K562 (cell line): ENCODE data around the gene BGN. TPM values are rescaled to one million over a fixed set of nuclear protein-coding genes. Genes with fewer than 3 reads are reported as not detected.

Experiments
- TARDBP ChIP-seq: fragments of 450-650 bp; IDR thresholded peaks from 2 replicates; pipeline ENCODE4 v1.6.1; 2016
- ZBTB40 ChIP-seq, 2 experiments: fragments of 450-650 bp in 1 of 2; sonication (generic) in 1 of 2; formaldehyde crosslinking in 1 of 2; IDR thresholded peaks; 2 replicates each; pipeline versions ENCODE4 v1.7.1 to v1.9.0; 2016 to 2022; ENCODE audit warnings: inconsistent platforms in 1 of 2, mild to moderate bottlenecking in 1 of 2, missing genetic modification reagents in 1 of 2
- polyA plus RNA-seq, 8 experiments: library from polyadenylated mRNA; depleted of rRNA in 4 of 8; stranded (reverse) in 5 of 8; unstranded in 3 of 8; fragments of >200 nt; fragmentation: Nextera tagmentation in 2 of 8; fragmentation: Illumina TruSeq in 1 of 8; extraction: Ambion mirVana in 2 of 8; extraction: Trizol in 1 of 8; gene quantifications; 2 replicates each; pipeline versions ENCODE4 v1.2.1 to v1.2.3, GENCODE V29; 2011 to 2014; ENCODE audit warnings: inconsistent platforms in 1 of 8, missing spikeins in 1 of 8
- total RNA-seq, 7 experiments: library from RNA; depleted of rRNA in 6 of 7; stranded (reverse); fragments of >200 nt in 6 of 7; fragmentation: Illumina TruSeq in 2 of 7; extraction: Trizol in 2 of 7; gene quantifications; 2 replicates each; pipeline versions ENCODE4 v1.2.1 to v1.2.3, GENCODE V29; 2011 to 2021; ENCODE audit warnings: low replicate concordance in 1 of 7

Gene BGN
- total and polyA plus RNA-seq, 9 of the 15 experiments (the other 6 are each of a cell fraction or from before 2014, with no cell fraction given) = 0.11 TPM; not detected in 8

GRCh38 chrX:153525451-153525850 lies 30.7 kb downstream of the BGN start (continued):
- no peak for TF ChIP-seq ZBTB40 (IDR thresholded peaks at IDR 0.05)
- TF ChIP-seq ZBTB40 (CRISPR knock-in tag; IDR thresholded peaks at IDR 0.05) = no peak
- TF ChIP-seq TARDBP = no peak
